ENCODE measurements around the gene PRAMEF18.
"Not testable (repeated sequence)": the region's sequence is repeated elsewhere in the genome, so short reads cannot be mapped to it uniquely, and the experiment has no call there.

Gene PRAMEF18

DNA sequence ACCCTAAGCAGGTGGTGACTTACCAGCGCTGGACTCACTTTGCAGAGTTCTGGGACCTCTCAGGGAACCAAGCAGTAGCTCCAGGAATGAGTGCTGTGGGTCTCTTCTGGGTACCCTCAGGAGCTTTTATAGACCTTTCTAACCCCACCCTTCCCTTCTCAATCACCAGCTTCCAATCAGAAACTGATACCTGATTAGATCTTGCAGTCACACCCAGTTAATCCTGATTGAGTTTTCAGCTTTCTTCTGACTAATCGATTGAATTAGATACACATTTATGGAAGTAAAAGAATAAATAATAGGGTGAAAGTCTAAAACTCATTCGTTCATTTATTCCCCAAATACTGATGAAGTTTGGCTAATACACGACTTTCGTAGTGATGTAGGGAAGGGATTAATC, 24.6 kb downstream of the PRAMEF18 start, which contains the start of gene PRAMEF13:
TSS of gene PRAMEF13 (minus strand) at position 101 of the 400 bp plus-strand sequence. CDS start 1,820 bp downstream, outside the sequence.
- not testable (repeated sequence) for DNase-seq

Data from fibroblast of skin of right biceps (primary cell).